K562 (cell line): Measurements from ENCODE around the gene COL21A1. TPM values are rescaled to one million over a fixed set of nuclear protein-coding genes. Genes with fewer than 3 reads are reported as not detected.

Experiments used
- ATAC-seq: fragments of 200-7000 bp; cut with Tn5 transposase; 3 replicates; pipeline ENCODE4 v1.9.1; 2020; ENCODE audit warnings: moderate library complexity
- BruUV-seq: library from RNA; stranded (reverse); fragments of 400-500 nt; replicated peaks from 2 replicates; lab custom pipeline; 2021; lab: Mats Ljungman, UMichigan
- CTCF ChIA-PET: fragments of 300-600 bp; formaldehyde crosslinking; extraction: SDS; loops from one replicate; lab custom pipeline; 2021; ENCODE audit warnings: low intra/inter-chr PET ratio; lab: Yijun Ruan, JAX
- POLR2A ChIA-PET: fragments of 300-600, 350-650 bp; sonication (Branson Sonifier 250); formaldehyde crosslinking; extraction: SDS; loops from one replicate; lab custom pipeline; 2021; ENCODE audit warnings: antibody characterized with exemption, inconsistent platforms; lab: Yijun Ruan, JAX
- DNase-seq, 4 experiments: peaks; one replicate each; pipeline versions ENCODE4 v3.0.0 to v3.0.0-alpha.2; 2011 to 2018; ENCODE audit warnings: low spot score in 3 of 4, mixed read lengths in 3 of 4; ENCODE audit errors: extremely low read depth in 1 of 4
- FAIRE-seq: peaks from 2 replicates; lab custom pipeline; 2011; peaks lifted over from hg19 to GRCh38; lab: Jason Lieb, UNC
- H2AFZ ChIP-seq: 2 replicates; pipeline ENCODE4 v1.6.0; 2011; ENCODE audit warnings: low read depth, low read length, control low read depth, inconsistent platforms
- H3K27ac ChIP-seq: fragments of 200-600 bp; 3 replicates; pipeline ENCODE4 v1.8.0; 2011; ENCODE audit warnings: low read depth, mild to moderate bottlenecking, control low read depth, inconsistent platforms, low read length, moderate library complexity, mixed read lengths; ENCODE audit errors: extremely low read depth
- H3K27me3 ChIP-seq, 2 experiments: fragments of 300-600 bp in 1 of 2; 2 replicates in 1 of 2; 3 replicates in 1 of 2; pipeline versions ENCODE4 v1.6.0 to v1.8.0; 2011; ENCODE audit warnings: inconsistent platforms in 2 of 2, low read length in 2 of 2, mild to moderate bottlenecking in 1 of 2, mixed read lengths in 1 of 2, moderate library complexity in 1 of 2; ENCODE audit not compliant: control insufficient read depth in 2 of 2, insufficient read depth in 2 of 2
- H3K36me3 ChIP-seq: fragments of 300-600 bp; 3 replicates; pipeline ENCODE4 v1.8.0; 2011; ENCODE audit warnings: mild to moderate bottlenecking, low read length, inconsistent platforms; ENCODE audit not compliant: control insufficient read depth, insufficient read depth
- H3K4me1 ChIP-seq, 2 experiments: fragments of 200-600 bp in 1 of 2; replicated peaks in 1 of 2; 2 replicates in 1 of 2; 3 replicates in 1 of 2; pipeline versions ENCODE4 v1.5.1 to v1.8.0; 2011; ENCODE audit warnings: inconsistent platforms in 2 of 2, low read length in 2 of 2, mild to moderate bottlenecking in 1 of 2, mixed read lengths in 1 of 2, moderate library complexity in 1 of 2; ENCODE audit not compliant: control insufficient read depth in 2 of 2, insufficient read depth in 2 of 2
- H3K4me2 ChIP-seq: 2 replicates; pipeline ENCODE4 v1.6.1; 2011; ENCODE audit warnings: low read length, control low read depth, inconsistent platforms, mixed read lengths; ENCODE audit not compliant: insufficient read depth
- H3K4me3 ChIP-seq: fragments of 200-600 bp; sonication (generic), shearing (Covaris generic); 2 replicates; pipeline ENCODE4 v1.5.1; 2016; ENCODE audit warnings: control low read depth, inconsistent platforms
- H3K79me2 ChIP-seq: fragments of 200-600 bp; 3 replicates; pipeline ENCODE4 v1.8.0; 2011; ENCODE audit warnings: low read length, inconsistent platforms; ENCODE audit not compliant: control insufficient read depth, insufficient read depth
- H3K9ac ChIP-seq, 2 experiments: 2 replicates each; pipeline versions ENCODE4 v1.6.0 to v1.6.1; 2011; ENCODE audit warnings: low read depth in 2 of 2, low read length in 2 of 2, control low read depth in 1 of 2, inconsistent platforms in 1 of 2, mild to moderate bottlenecking in 1 of 2, mixed read lengths in 1 of 2; ENCODE audit not compliant: insufficient read depth in 1 of 2
- H3K9me1 ChIP-seq: one replicate; pipeline ENCODE4 v1.6.0; 2011; ENCODE audit warnings: inconsistent platforms, mild to moderate bottlenecking, low read length, moderate library complexity; ENCODE audit not compliant: control insufficient read depth, insufficient read depth
- H3K9me3 ChIP-seq: replicated peaks from 2 replicates; pipeline ENCODE4 v1.5.1; 2011; ENCODE audit warnings: low read depth, low read length, inconsistent platforms; ENCODE audit not compliant: control insufficient read depth, insufficient read depth
- H4K20me1 ChIP-seq: replicated peaks from 2 replicates; pipeline ENCODE4 v1.6.1; 2011; ENCODE audit warnings: low read length, inconsistent platforms, mixed read lengths; ENCODE audit not compliant: control insufficient read depth, insufficient read depth
- PHB2 ChIP-seq: fragments of 450-650 bp; IDR thresholded peaks from 2 replicates; pipeline ENCODE4 v1.6.1; 2017; ENCODE audit warnings: low read depth
- SMARCE1 ChIP-seq: fragments of 450-650 bp; IDR thresholded peaks from 2 replicates; pipeline ENCODE4 v1.7.1; 2016; ENCODE audit warnings: mild to moderate bottlenecking
- STAT6 ChIP-seq: sonication (generic); formaldehyde crosslinking; IDR thresholded peaks from 2 replicates; pipeline ENCODE4 v1.8.1; 2023; ENCODE audit warnings: mild to moderate bottlenecking, missing genetic modification reagents
- WGBS: fragments of 100-300 bp; shearing (Covaris generic); methylation state at CpG from one replicate; pipeline ENCODE4 v1.1.6; 2016; ENCODE audit warnings: low coverage, mixed read lengths; ENCODE audit not compliant: insufficient coverage; ENCODE audit errors: missing lambda C conversion rate; 5-methylcytosine and 5-hydroxymethylcytosine counted together
- in situ Hi-C: fragments of 300-500 bp; cut with MboI; formaldehyde crosslinking; loops from 4 replicates; pipeline ENCODE4 v1.15.0; 2018; ENCODE audit warnings: inconsistent platforms, mixed read lengths
- intact Hi-C: fragments of 100-400 bp; cut with micrococcal nuclease; formaldehyde crosslinking; loops from 2 replicates; pipeline ENCODE4 v1.14.2; 2022
- polyA plus RNA-seq, 8 experiments: library from polyadenylated mRNA; depleted of rRNA in 4 of 8; stranded (reverse) in 5 of 8; unstranded in 3 of 8; fragments of >200 nt; fragmentation: Nextera tagmentation in 2 of 8; fragmentation: Illumina TruSeq in 1 of 8; extraction: Ambion mirVana in 2 of 8; extraction: Trizol in 1 of 8; gene quantifications; 2 replicates each; pipeline versions ENCODE4 v1.2.1 to v1.2.3, GENCODE V29; 2011 to 2014; ENCODE audit warnings: inconsistent platforms in 1 of 8, missing spikeins in 1 of 8
- total RNA-seq, 7 experiments: library from RNA; depleted of rRNA in 6 of 7; stranded (reverse); fragments of >200 nt in 6 of 7; fragmentation: Illumina TruSeq in 2 of 7; extraction: Trizol in 2 of 7; gene quantifications; 2 replicates each; pipeline versions ENCODE4 v1.2.1 to v1.2.3, GENCODE V29; 2011 to 2021; ENCODE audit warnings: low replicate concordance in 1 of 7

Gene COL21A1
- total and polyA plus RNA-seq, 9 of the 15 experiments (the other 6 are each of a cell fraction or from before 2014, with no cell fraction given): 0.03 to 0.76 (median 0.25) TPM

GRCh38 chr6:56291302-56291917 is 44.0 kb upstream of the COL21A1 start:
- Histone ChIP-seq H3K4me2 (no peak overlapping the region), H3K79me2 (no peaks in the 10 kb centered on the region), H3K9me3 (no peaks in the 10 kb centered on the region), H3K4me1 (no peaks in the 10 kb centered on the region), H3K27me3 (no peaks in the 10 kb centered on the region), H3K4me3 (no peak overlapping the region), H4K20me1 (no peaks in the 10 kb centered on the region), H2AFZ (no peak overlapping the region), H3K9ac (no peak overlapping the region), H3K27ac (no peak overlapping the region), H3K9me1 (no peaks in the 10 kb centered on the region), H3K36me3 (no peaks in the 10 kb centered on the region)
- POLR2A ChIA-PET: no interaction called here
- FAIRE-seq (no peak), DNase-seq (no peak), ATAC-seq (no peak)
- no TSS peak for BruUV-seq
- WGBS: 0% methylated on average over 7 of the region's 7 CpGs
- CTCF ChIA-PET: no interaction called here
- TF ChIP-seq PHB2: no peak
- no peak for TF ChIP-seq SMARCE1
- no peak for TF ChIP-seq STAT6
- in situ Hi-C loops: no loop called here
- intact Hi-C loops: loop anchor here (5.0 kb wide), 1 partner anchor 1014 kb away; no protein-coding TSS in a partner anchor
